Mesendoderm (in vitro differentiated cells): Measurements from ENCODE around the gene TTLL12.

Experiments used
- DNase-seq: peaks from one replicate; pipeline ENCODE4 v3.0.0; 2013
- H2AK5ac ChIP-seq: 2 replicates; pipeline ENCODE4 v1.6.1; 2013; ENCODE audit warnings: low read length, inconsistent platforms
- H2BK120ac ChIP-seq: 2 replicates; pipeline ENCODE4 v1.6.1; 2013; ENCODE audit warnings: low read depth, mild to moderate bottlenecking, low read length, moderate library complexity, mixed read lengths
- H2BK15ac ChIP-seq: replicated peaks from 2 replicates; pipeline ENCODE4 v1.6.1; 2013; ENCODE audit warnings: low read depth, mild to moderate bottlenecking, moderate library complexity
- H2BK5ac ChIP-seq: 2 replicates; pipeline ENCODE4 v1.6.1; 2013; ENCODE audit warnings: low read length, inconsistent platforms
- H3K18ac ChIP-seq: 2 replicates; pipeline ENCODE4 v1.6.1; 2013; ENCODE audit warnings: mild to moderate bottlenecking, low read length, mixed read lengths
- H3K23ac ChIP-seq: one replicate; pipeline ENCODE4 v1.6.1; 2013; ENCODE audit warnings: low read length
- H3K27ac ChIP-seq: 2 replicates; pipeline ENCODE4 v1.5.1; 2013; ENCODE audit warnings: low read depth, mild to moderate bottlenecking, inconsistent platforms, low read length, moderate library complexity
- H3K27me3 ChIP-seq: 2 replicates; pipeline ENCODE4 v1.6.1; 2013; ENCODE audit warnings: low read length, control low read depth, mild to moderate bottlenecking, inconsistent platforms; ENCODE audit not compliant: insufficient read depth, poor library complexity
- H3K36me3 ChIP-seq: 2 replicates; pipeline ENCODE4 v1.6.1; 2013; ENCODE audit warnings: low read length, inconsistent platforms; ENCODE audit not compliant: control insufficient read depth, insufficient read depth
- H3K4ac ChIP-seq: one replicate; pipeline ENCODE4 v1.6.1; 2013; ENCODE audit warnings: low read depth, mild to moderate bottlenecking, low read length, moderate library complexity
- H3K4me1 ChIP-seq: 2 replicates; pipeline ENCODE4 v1.6.1; 2013; ENCODE audit warnings: low read depth, low read length, inconsistent platforms; ENCODE audit not compliant: control insufficient read depth
- H3K4me2 ChIP-seq: 2 replicates; pipeline ENCODE4 v1.6.1; 2013; ENCODE audit warnings: low read length
- H3K4me3 ChIP-seq: 2 replicates; pipeline ENCODE4 v1.5.1; 2013; ENCODE audit warnings: mild to moderate bottlenecking, low read length
- H3K56ac ChIP-seq: one replicate; pipeline ENCODE4 v1.6.1; 2013; ENCODE audit warnings: low read length
- H3K79me1 ChIP-seq: 2 replicates; pipeline ENCODE4 v1.6.1; 2013; ENCODE audit warnings: low read length, inconsistent platforms
- H3K79me2 ChIP-seq: 2 replicates; pipeline ENCODE4 v1.6.1; 2013; ENCODE audit warnings: mild to moderate bottlenecking, low read length; ENCODE audit not compliant: control insufficient read depth, insufficient read depth
- H3K9ac ChIP-seq: 2 replicates; pipeline ENCODE4 v1.6.1; 2013; ENCODE audit warnings: low read length, inconsistent platforms
- H4K5ac ChIP-seq: one replicate; pipeline ENCODE4 v1.6.1; 2013; ENCODE audit warnings: low read length
- H4K8ac ChIP-seq: one replicate; pipeline ENCODE4 v1.6.1; 2013; ENCODE audit warnings: low read depth, mild to moderate bottlenecking, control low read depth, low read length, moderate library complexity
- WGBS: extraction: QIAGEN DNeasy Blood & Tissue Kit; methylation state at CpG from one replicate; pipeline ENCODE4 v1.1.7; 2013; ENCODE audit warnings: low lambda C conversion rate, missing lambda C conversion rate; ENCODE audit not compliant: insufficient coverage; ENCODE audit errors: extremely low coverage; 5-methylcytosine and 5-hydroxymethylcytosine counted together

The TTLL12 gene

DNA sequence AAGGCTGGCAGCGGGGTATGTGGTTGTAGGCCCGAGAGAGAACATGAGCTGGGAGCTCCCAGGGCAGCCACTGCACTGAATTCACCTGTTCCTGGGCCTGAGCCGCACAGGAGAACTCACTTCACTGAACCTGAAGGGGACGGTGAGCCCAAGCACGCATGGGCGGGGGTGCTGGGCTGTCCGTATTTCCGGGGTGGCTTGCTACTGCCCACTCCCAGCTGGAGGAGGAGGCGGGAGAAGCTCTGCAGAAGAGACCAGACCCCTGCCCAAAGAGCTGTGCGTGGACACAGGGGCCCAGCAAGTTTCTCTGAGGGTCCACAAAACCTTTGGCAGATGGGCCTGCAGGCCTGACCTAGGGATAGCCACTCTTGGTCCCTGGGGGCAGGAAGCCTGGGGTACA lies 4.8 kb downstream of the TTLL12 start:
- no peak overlapping the region for H4K5ac ChIP-seq
- H3K4me2 ChIP-seq: no peak overlapping the region
- H3K79me1 ChIP-seq: peaks cover 6% of the 10 kb centered on the region
- H3K23ac ChIP-seq: no peak overlapping the region
- H2BK5ac ChIP-seq: no peak overlapping the region
- no peak overlapping the region for H3K56ac ChIP-seq
- H3K79me2 ChIP-seq: peaks cover 6% of the 10 kb centered on the region
- no peak overlapping the region for H3K9ac ChIP-seq
- H3K4ac ChIP-seq: no peak overlapping the region
- no peaks in the 10 kb centered on the region for H3K27me3 ChIP-seq
- no CpG with 5 or more reads among the region's 10 CpGs for WGBS
- peaks cover 2% of the 10 kb centered on the region for H3K36me3 ChIP-seq
- peaks cover 2% of the 10 kb centered on the region for H3K4me1 ChIP-seq
- H3K18ac ChIP-seq: no peak overlapping the region
- DNase-seq: no peak
- H2BK15ac ChIP-seq: no peak overlapping the region
- no peak overlapping the region for H2AK5ac ChIP-seq
- no peak overlapping the region for H3K4me3 ChIP-seq
- H4K8ac ChIP-seq: no peak overlapping the region
- no peak overlapping the region for H3K27ac ChIP-seq
- no peak overlapping the region for H2BK120ac ChIP-seq

DNA sequence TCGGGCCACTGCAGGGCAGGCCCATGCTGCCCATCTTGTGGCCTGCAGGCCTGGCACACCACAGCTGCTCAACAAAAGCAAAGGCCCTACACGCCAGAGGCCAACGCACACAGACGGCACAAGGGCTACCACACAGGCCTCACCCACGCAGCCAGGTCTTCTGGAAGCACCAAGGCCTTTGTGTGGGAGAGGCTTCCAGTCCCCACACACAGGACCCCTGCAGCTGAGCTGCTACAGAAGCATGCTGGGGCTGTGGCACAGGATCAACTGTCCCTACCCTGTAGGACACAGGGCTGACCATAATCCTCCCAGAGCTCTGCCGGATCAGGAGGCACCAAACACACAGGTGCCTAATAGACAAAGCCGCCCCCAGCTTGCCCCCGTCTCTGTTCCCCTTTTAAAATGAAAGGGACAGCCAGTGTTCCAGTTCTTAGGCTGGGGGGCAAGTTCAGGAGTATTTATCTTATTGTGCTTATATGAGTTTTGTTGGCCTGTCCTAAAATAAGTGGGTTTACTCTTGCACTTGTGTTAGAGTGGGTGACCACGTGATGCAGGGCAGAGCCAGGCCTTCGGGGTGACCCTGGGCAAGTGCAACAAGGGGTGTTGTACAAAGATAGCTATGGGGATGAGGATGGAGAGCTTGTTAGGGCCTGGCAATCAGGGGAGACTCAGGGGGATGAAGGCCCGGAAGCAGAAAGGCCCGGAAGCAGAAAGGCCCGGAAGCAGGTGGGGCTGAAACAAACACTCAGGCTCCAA lies 5.4 kb downstream of the TTLL12 start:
- Histone ChIP-seq H3K36me3 (peaks cover 4% of the 10 kb centered on the region), H3K27ac (no peak overlapping the region), H3K27me3 (no peaks in the 10 kb centered on the region), H3K79me1 (peaks cover 6% of the 10 kb centered on the region), H2BK15ac (no peak overlapping the region), H3K4me1 (peaks cover 2% of the 10 kb centered on the region), H3K56ac (no peak overlapping the region), H3K4me2 (no peak overlapping the region), H3K4ac (no peak overlapping the region), H3K79me2 (peaks cover 6% of the 10 kb centered on the region), H3K23ac (no peak overlapping the region), H3K18ac (no peak overlapping the region), H3K9ac (no peak overlapping the region), H4K8ac (no peak overlapping the region), H2AK5ac (no peak overlapping the region), H2BK120ac (no peak overlapping the region), H4K5ac (no peak overlapping the region), H2BK5ac (no peak overlapping the region), H3K4me3 (no peak overlapping the region)
- DNase-seq: no peak
- no CpG with 5 or more reads among the region's 13 CpGs for whole genome bisulfite sequencing

DNA sequence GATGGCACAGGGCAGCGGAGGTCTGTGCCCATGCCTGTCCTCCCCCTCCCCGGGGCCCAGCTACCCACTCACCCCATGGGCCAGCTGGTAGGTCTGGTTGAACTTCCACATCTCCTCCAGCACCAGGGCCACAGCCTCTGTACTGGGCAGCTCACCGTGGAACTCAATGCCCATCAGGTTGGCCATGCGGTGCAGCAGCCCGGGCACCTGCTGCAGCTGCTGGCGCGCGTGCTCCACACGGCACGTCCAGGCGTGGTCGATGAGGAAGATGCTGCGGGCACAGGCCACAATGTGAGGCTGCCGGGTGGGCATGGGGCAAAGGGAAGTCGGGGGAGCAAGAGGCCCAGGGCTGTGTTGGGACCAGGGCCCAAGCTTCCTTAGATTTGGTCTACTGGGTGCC lies 6.3 kb downstream of the TTLL12 start:
- Histone ChIP-seq H2AK5ac (no peak overlapping the region), H2BK5ac (no peak overlapping the region), H3K23ac (no peak overlapping the region), H3K27me3 (no peaks in the 10 kb centered on the region), H3K27ac (no peak overlapping the region), H2BK120ac (no peak overlapping the region), H3K79me2 (peaks cover 4% of the 10 kb centered on the region), H3K56ac (no peak overlapping the region), H3K9ac (no peak overlapping the region), H4K8ac (no peak overlapping the region), H3K79me1 (peaks cover 5% of the 10 kb centered on the region), H3K18ac (no peak overlapping the region), H3K4me2 (no peak overlapping the region), H3K4me1 (peaks cover under 1% of the 10 kb centered on the region), H3K4me3 (no peak overlapping the region), H3K4ac (no peak overlapping the region), H3K36me3 (peaks cover 4% of the 10 kb centered on the region), H4K5ac (no peak overlapping the region), H2BK15ac (no peak overlapping the region)
- DNase-seq: no peak
- WGBS: no CpG with 5 or more reads among the region's 15 CpGs

DNA sequence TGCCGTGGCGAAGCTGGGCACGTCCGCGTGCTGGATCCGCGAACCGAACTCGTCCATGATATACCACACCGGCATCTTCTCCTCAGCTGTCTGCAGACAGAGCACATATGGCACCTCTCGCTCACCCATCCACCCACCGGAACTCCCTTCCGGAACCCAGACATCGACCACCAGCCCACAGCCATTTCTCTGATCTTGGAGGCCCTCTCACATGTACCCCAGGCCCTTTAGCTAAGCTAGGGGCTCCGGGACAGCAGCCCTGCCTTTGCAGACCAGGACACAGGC lies 7.1 kb downstream of the TTLL12 start:
- H3K79me1 ChIP-seq: peaks cover 2% of the 10 kb centered on the region
- no peak overlapping the region for H2BK5ac ChIP-seq
- peaks cover 4% of the 10 kb centered on the region for H3K36me3 ChIP-seq
- H3K79me2 ChIP-seq: peaks cover 2% of the 10 kb centered on the region
- WGBS: no CpG with 5 or more reads among the region's 15 CpGs
- H2AK5ac ChIP-seq: no peak overlapping the region
- H3K27ac ChIP-seq: no peak overlapping the region
- H3K56ac ChIP-seq: no peak overlapping the region
- H3K4me1 ChIP-seq: no peaks in the 10 kb centered on the region
- no peak overlapping the region for H3K4me3 ChIP-seq
- H4K8ac ChIP-seq: no peak overlapping the region
- no peak overlapping the region for H3K18ac ChIP-seq
- H3K23ac ChIP-seq: no peak overlapping the region
- no peak overlapping the region for H3K9ac ChIP-seq
- H2BK120ac ChIP-seq: no peak overlapping the region
- H3K4ac ChIP-seq: no peak overlapping the region
- H2BK15ac ChIP-seq: no peak overlapping the region
- DNase-seq: no peak
- H3K27me3 ChIP-seq: no peaks in the 10 kb centered on the region
- H3K4me2 ChIP-seq: no peak overlapping the region
- no peak overlapping the region for H4K5ac ChIP-seq

GRCh38 chr22:43179146-43179910 lies 7.6 kb downstream of the TTLL12 start:
- Histone ChIP-seq H3K27ac (no peak overlapping the region), H3K18ac (no peak overlapping the region), H3K4me2 (no peak overlapping the region), H3K23ac (no peak overlapping the region), H3K9ac (no peak overlapping the region), H3K27me3 (no peaks in the 10 kb centered on the region), H3K56ac (no peak overlapping the region), H2BK120ac (no peak overlapping the region), H3K4me1 (no peaks in the 10 kb centered on the region), H2BK5ac (no peak overlapping the region), H3K79me1 (peaks cover 2% of the 10 kb centered on the region), H3K79me2 (peaks cover 2% of the 10 kb centered on the region), H2BK15ac (no peak overlapping the region), H3K4me3 (no peak overlapping the region), H4K5ac (no peak overlapping the region), H4K8ac (no peak overlapping the region), H3K4ac (no peak overlapping the region), H2AK5ac (no peak overlapping the region), H3K36me3 (peaks cover 4% of the 10 kb centered on the region)
- no CpG with 5 or more reads among the region's 25 CpGs for WGBS
- DNase-seq: no peak
